Measurements from ENCODE around the gene SYT1.

- TF ChIP-seq CTCF (IDR thresholded peaks at IDR 0.05), result no peak
- TF ChIP-seq EZH2 (IDR thresholded peaks at IDR 0.05; ENCODE audit: borderline replicate concordance, insufficient read depth, low read depth, low read length, poor library complexity, severe bottlenecking), result no peak
Observed at GRCh38 chr12:79086541-79087296, 222.1 kb downstream of the SYT1 start.

Measured in B cell (primary cell).